ENCODE results near the gene CIAO1. TPM values are rescaled to one million over a fixed set of nuclear protein-coding genes. Genes with fewer than 3 reads are reported as not detected.
A peak's percentile ranks its signal among the peaks of the same experiment; 100 is the strongest.
"Not testable (repeated sequence)": the region's sequence is repeated elsewhere in the genome, so short reads cannot be mapped to it uniquely, and the experiment has no call there.

CIAO1 gene
- total RNA-seq, 4 donors from 2014 or later, result 83.8 to 149 (median 119) TPM

- Histone ChIP-seq H3K36me3 (peaks cover 30 to 47% of the 10 kb centered on the region in 2 donors), H3K27me3 (no peaks in the 10 kb centered on the region), H3K27ac (peak overlapping the region in 2 of 3 donors; percentile 10 to 37), H3K4me1 (peaks cover 8 to 45% of the 10 kb centered on the region in 2 donors), H3K4me3 (replicated peaks in 1 of 3) (no peak overlapping the region), H3K9me3 (no peaks in the 10 kb centered on the region)
- TF ChIP-seq POLR2A (IDR thresholded peaks at IDR 0.05), result no peak
- TF ChIP-seq, protein P1, sequence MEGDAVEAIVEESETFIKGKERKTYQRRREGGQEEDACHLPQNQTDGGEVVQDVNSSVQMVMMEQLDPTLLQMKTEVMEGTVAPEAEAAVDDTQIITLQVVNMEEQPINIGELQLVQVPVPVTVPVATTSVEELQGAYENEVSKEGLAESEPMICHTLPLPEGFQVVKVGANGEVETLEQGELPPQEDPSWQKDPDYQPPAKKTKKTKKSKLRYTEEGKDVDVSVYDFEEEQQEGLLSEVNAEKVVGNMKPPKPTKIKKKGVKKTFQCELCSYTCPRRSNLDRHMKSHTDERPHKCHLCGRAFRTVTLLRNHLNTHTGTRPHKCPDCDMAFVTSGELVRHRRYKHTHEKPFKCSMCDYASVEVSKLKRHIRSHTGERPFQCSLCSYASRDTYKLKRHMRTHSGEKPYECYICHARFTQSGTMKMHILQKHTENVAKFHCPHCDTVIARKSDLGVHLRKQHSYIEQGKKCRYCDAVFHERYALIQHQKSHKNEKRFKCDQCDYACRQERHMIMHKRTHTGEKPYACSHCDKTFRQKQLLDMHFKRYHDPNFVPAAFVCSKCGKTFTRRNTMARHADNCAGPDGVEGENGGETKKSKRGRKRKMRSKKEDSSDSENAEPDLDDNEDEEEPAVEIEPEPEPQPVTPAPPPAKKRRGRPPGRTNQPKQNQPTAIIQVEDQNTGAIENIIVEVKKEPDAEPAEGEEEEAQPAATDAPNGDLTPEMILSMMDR (IDR thresholded peaks at IDR 0.05), result no peak
- intact Hi-C loops (cut with DNase I), result no loop called here
- peak; percentile 6 to 11 for DNase-seq
- 82 to 88% methylated on average over 11 of the region's 11 CpGs for WGBS, 2 donors
These were observed 11.5 kb upstream of the CIAO1 start for GRCh38 chr2:96254571-96254970.

- Histone ChIP-seq H3K36me3 (peaks cover 30 to 46% of the 10 kb centered on the region in 2 donors), H3K27ac (peak overlapping the region in 2 of 3 donors; percentile 41 to 56), H3K27me3 (no peaks in the 10 kb centered on the region), H3K9me3 (no peaks in the 10 kb centered on the region), H3K4me3 (replicated peaks in 1 of 3) (no peak overlapping the region), H3K4me1 (peaks cover 25 to 49% of the 10 kb centered on the region in 2 donors)
- DNase-seq, result no peak
- intact Hi-C loops (cut with DNase I), result no loop called here
- WGBS, 2 donors, result 77 to 82% methylated on average over 6 of the region's 6 CpGs
- no peak for TF ChIP-seq POLR2A (IDR thresholded peaks at IDR 0.05)
- TF ChIP-seq, protein P1 (IDR thresholded peaks at IDR 0.05), result no peak
These were observed 9.4 kb upstream of the CIAO1 start for GRCh38 chr2:96256611-96257113.

DNA sequence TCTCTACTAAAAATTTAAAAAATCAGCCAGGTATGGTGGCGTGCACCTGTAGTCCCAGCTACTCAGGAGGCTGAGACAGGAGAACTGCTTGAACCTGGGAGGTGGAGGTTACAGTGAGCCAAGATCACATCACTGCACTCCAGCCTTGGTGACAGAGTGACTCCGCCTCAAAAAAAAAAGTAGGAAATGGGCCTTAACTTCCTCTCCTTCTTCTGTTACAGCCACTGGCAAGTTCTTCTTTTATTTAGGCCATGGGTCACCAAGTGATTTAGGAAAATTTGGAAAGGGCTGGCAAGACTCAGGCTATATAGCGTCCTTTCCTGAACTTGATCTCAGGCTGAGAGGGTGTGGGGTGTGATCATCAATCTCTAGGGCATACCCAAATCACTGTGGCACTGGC, 8.3 kb upstream of the CIAO1 start:
- 73 to 95% methylated on average over 3 of the region's 3 CpGs for WGBS, 2 donors
- H3K27ac ChIP-seq, result peak overlapping the region in 2 of 3 donors; percentile 80 to 93
- H3K4me1 ChIP-seq, result peaks cover 25 to 50% of the 10 kb centered on the region in 2 donors
- DNase-seq; H3K27me3 ChIP-seq; H3K9me3 ChIP-seq; H3K4me3 ChIP-seq (replicated peaks in 1 of 3); intact Hi-C loops (cut with DNase I): not testable (repeated sequence)
- H3K36me3 ChIP-seq, result peaks cover 26 to 35% of the 10 kb centered on the region in 2 donors

DNA sequence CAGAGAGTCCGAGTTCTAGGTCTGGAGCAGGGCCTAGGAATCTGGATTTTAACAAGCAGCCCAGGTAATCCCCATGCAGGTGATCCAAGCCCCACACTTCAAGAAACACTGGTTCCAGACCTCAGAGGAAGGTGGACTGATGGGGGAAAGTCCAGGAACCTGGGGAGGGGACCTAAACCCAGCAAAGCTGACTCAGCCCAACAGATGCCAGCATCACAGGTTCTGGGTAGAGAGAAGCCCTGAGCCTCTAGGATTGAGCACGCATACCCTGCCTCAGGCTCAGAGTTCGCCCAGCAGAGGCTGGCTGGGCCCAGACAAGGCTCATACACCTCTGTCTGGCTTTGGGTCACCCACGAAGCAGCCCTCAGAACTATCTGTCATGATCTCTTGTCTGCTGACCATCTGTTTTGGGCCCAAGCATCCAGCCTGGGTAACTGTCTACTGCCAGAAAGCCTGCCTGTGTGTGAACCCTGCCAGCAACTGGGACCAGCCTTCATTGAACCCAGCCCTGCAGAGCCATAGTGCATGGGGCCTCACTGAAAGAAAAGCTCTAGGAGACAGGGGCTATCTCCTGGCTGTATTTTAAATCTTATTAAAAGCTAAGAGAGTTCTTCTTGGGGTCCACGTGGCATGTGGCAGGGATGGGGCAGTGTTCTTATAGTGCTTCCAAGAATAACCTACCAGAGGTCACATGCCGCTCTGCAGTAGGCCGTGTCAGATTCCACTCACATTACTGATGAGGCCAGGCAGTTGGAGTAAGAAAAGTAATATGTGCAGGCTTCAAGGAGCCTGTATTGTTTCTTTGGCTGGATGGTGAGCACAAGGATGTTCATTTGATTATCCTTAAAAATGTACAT, 7.6 kb upstream of the CIAO1 start:
- Histone ChIP-seq H3K27me3 (no peaks in the 10 kb centered on the region), H3K4me3 (replicated peaks in 1 of 3) (no peak overlapping the region), H3K9me3 (no peaks in the 10 kb centered on the region), H3K27ac (peak overlapping the region in 2 of 3 donors; percentile 80 to 93), H3K4me1 (peaks cover 25 to 50% of the 10 kb centered on the region in 2 donors), H3K36me3 (peaks cover 19 to 29% of the 10 kb centered on the region in 2 donors)
- intact Hi-C loops (cut with DNase I), result no loop called here
- TF ChIP-seq, protein P1 (IDR thresholded peaks at IDR 0.05), result no peak
- no peak for TF ChIP-seq POLR2A (IDR thresholded peaks at IDR 0.05)
- 81 to 92% methylated on average over 4 to 7 of the region's 7 CpGs for WGBS, 2 donors
- no peak for DNase-seq

GRCh38 chr2:96259497-96259921, 6.5 kb upstream of the CIAO1 start:
- 69 to 73% methylated on average over 5 of the region's 5 CpGs for WGBS, 2 donors
- H3K4me1 ChIP-seq, result peaks cover 34 to 59% of the 10 kb centered on the region in 2 donors
- no peaks in the 10 kb centered on the region for H3K9me3 ChIP-seq
- peak overlapping the region; percentile 80 to 93 (median 82) for H3K27ac ChIP-seq
- H3K27me3 ChIP-seq, result no peaks in the 10 kb centered on the region
- peak in 1 of 2 donors; percentile 28 for TF ChIP-seq POLR2A (IDR thresholded peaks at IDR 0.05)
- TF ChIP-seq, protein P1 (IDR thresholded peaks at IDR 0.05), result no peak
- H3K36me3 ChIP-seq, result peaks cover 8 to 19% of the 10 kb centered on the region in 2 donors
- DNase-seq, result peak; percentile 46 to 65
- no peak overlapping the region for H3K4me3 ChIP-seq (replicated peaks in 1 of 3)
- intact Hi-C loops (cut with DNase I), result no loop called here

Data from thyroid gland (tissue), 4 donors.